Measurements from ENCODE around the gene NREP.

DNA sequence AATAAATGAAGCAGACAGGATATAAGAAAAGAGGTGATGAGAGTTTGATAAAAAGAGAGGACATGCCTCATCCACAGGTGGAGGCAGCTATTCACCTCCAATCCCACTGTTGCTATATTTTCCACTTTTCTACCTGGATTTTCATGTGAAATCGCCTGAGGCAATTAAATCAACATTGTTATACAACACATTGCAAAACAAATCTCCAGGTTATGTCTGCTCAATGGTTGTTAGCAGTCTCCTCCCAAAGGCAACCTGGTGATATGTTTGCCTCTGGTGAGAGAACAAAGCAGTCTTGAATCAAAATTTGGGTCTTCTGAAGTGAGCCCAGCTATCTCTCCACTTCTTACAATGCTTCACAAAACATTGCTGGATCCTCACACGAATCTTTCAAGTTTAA, 30.0 kb downstream of the NREP start:
- TF ChIP-seq HDAC6 (IDR thresholded peaks at IDR 0.05; ENCODE audit: unreplicated experiment), result no peak
- no peak for TF ChIP-seq EZH2 (IDR thresholded peaks at IDR 0.05; ENCODE audit: borderline replicate concordance, control insufficient read depth, low read depth, low read length)
- no peak for TF ChIP-seq BCL3 (IDR thresholded peaks at IDR 0.05; ENCODE audit: borderline replicate concordance, insufficient read depth, low read depth, low read length, poor library complexity, severe bottlenecking)
- TF ChIP-seq POLR2A (IDR thresholded peaks at IDR 0.05; ENCODE audit: low read depth, low read length), result no peak
- TF ChIP-seq, protein P1, sequence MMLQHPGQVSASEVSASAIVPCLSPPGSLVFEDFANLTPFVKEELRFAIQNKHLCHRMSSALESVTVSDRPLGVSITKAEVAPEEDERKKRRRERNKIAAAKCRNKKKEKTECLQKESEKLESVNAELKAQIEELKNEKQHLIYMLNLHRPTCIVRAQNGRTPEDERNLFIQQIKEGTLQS (IDR thresholded peaks at IDR 0.05; ENCODE audit: borderline replicate concordance, extremely low read depth, low read depth, low read length), result no peak
- no peak for TF ChIP-seq CBX5 (IDR thresholded peaks at IDR 0.05; ENCODE audit: low read depth)
- no peak for TF ChIP-seq TCF7 (IDR thresholded peaks at IDR 0.05; ENCODE audit: borderline replicate concordance)
- TF ChIP-seq ZSCAN29 (IDR thresholded peaks at IDR 0.05), result no peak
- TF ChIP-seq, protein P2, sequence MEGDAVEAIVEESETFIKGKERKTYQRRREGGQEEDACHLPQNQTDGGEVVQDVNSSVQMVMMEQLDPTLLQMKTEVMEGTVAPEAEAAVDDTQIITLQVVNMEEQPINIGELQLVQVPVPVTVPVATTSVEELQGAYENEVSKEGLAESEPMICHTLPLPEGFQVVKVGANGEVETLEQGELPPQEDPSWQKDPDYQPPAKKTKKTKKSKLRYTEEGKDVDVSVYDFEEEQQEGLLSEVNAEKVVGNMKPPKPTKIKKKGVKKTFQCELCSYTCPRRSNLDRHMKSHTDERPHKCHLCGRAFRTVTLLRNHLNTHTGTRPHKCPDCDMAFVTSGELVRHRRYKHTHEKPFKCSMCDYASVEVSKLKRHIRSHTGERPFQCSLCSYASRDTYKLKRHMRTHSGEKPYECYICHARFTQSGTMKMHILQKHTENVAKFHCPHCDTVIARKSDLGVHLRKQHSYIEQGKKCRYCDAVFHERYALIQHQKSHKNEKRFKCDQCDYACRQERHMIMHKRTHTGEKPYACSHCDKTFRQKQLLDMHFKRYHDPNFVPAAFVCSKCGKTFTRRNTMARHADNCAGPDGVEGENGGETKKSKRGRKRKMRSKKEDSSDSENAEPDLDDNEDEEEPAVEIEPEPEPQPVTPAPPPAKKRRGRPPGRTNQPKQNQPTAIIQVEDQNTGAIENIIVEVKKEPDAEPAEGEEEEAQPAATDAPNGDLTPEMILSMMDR (IDR thresholded peaks at IDR 0.05 in 2 of 3, conservative IDR thresholded peaks at IDR 0.05 in 1 of 3; ENCODE audit: control insufficient read depth in 2 of 3, extremely low read depth in 1 of 3, insufficient read depth in 1 of 3, low read depth in 3 of 3, low read length in 3 of 3), result no peak
- TF ChIP-seq CEBPB (IDR thresholded peaks at IDR 0.05; ENCODE audit: borderline replicate concordance in 1 of 2, low read depth in 2 of 2, low read length in 2 of 2), result no peak
- no peak for TF ChIP-seq YY1 (IDR thresholded peaks at IDR 0.05; ENCODE audit: low read depth, low read length)
- TF ChIP-seq, protein P3, sequence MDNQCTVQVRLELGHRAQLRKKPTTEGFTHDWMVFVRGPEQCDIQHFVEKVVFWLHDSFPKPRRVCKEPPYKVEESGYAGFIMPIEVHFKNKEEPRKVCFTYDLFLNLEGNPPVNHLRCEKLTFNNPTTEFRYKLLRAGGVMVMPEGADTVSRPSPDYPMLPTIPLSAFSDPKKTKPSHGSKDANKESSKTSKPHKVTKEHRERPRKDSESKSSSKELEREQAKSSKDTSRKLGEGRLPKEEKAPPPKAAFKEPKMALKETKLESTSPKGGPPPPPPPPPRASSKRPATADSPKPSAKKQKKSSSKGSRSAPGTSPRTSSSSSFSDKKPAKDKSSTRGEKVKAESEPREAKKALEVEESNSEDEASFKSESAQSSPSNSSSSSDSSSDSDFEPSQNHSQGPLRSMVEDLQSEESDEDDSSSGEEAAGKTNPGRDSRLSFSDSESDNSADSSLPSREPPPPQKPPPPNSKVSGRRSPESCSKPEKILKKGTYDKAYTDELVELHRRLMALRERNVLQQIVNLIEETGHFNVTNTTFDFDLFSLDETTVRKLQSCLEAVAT (IDR thresholded peaks at IDR 0.05), result no peak
- no peak for TF ChIP-seq SRF (IDR thresholded peaks at IDR 0.05; ENCODE audit: low read depth in 2 of 2, low read length in 2 of 2)
- TF ChIP-seq NFYA (IDR thresholded peaks at IDR 0.05; ENCODE audit: borderline replicate concordance, low read depth, low read length), result no peak

Measured in GM12878 (cell line).